HepG2 (cell line): ENCODE measurements around the gene CFD. TPM values are rescaled to one million over a fixed set of nuclear protein-coding genes. Genes with fewer than 3 reads are reported as not detected.

Experiments used
- ATAC-seq: fragments of 200-7000 bp; cut with Tn5 transposase; 3 replicates; pipeline ENCODE4 v1.9.1; 2020; ENCODE audit warnings: mild to moderate bottlenecking, moderate library complexity
- BruUV-seq: library from RNA; stranded (reverse); fragments of 400-500 nt; replicated peaks from 2 replicates; lab custom pipeline; 2021; lab: Mats Ljungman, UMichigan
- CTCF ChIA-PET: fragments of 300-600 bp; formaldehyde crosslinking; extraction: SDS; loops from one replicate; lab custom pipeline; 2021; ENCODE audit warnings: low total read pairs, inconsistent platforms, low intra/inter-chr PET ratio; lab: Yijun Ruan, JAX
- POLR2A ChIA-PET: fragments of 350-600 bp; sonication (Branson Sonifier 250); formaldehyde crosslinking; loops from one replicate; lab custom pipeline; 2020; ENCODE audit warnings: antibody characterized with exemption, inconsistent platforms; lab: Yijun Ruan, JAX
- DNase-seq: peaks from one replicate; pipeline ENCODE4 v3.0.0-alpha.2; 2015; ENCODE audit warnings: low spot score
- FAIRE-seq: peaks from 3 replicates; lab custom pipeline; 2011; peaks lifted over from hg19 to GRCh38; lab: Jason Lieb, UNC
- H2AFZ ChIP-seq: one replicate; pipeline ENCODE4 v1.6.1; 2011; ENCODE audit warnings: low read length, inconsistent platforms
- H3K27ac ChIP-seq: fragments of 300-600 bp; 3 replicates; pipeline ENCODE4 v1.8.0; 2011; ENCODE audit warnings: mixed run types, mild to moderate bottlenecking, mixed read lengths, low read length, inconsistent platforms; ENCODE audit not compliant: insufficient read depth; ENCODE audit errors: extremely low read length
- H3K27me3 ChIP-seq, 2 experiments: fragments of 200-600 bp in 1 of 2; 2 replicates in 1 of 2; 3 replicates in 1 of 2; pipeline versions ENCODE4 v1.6.0 to v1.8.0; 2011; ENCODE audit warnings: low read length in 2 of 2, mild to moderate bottlenecking in 2 of 2, moderate library complexity in 2 of 2, inconsistent platforms in 1 of 2; ENCODE audit not compliant: insufficient read depth in 2 of 2, control insufficient read depth in 1 of 2
- H3K36me3 ChIP-seq, 2 experiments: fragments of 200-600 bp in 1 of 2; replicated peaks in 1 of 2; 2 replicates in 1 of 2; 3 replicates in 1 of 2; pipeline versions ENCODE4 v1.5.1 to v1.8.0; 2011; ENCODE audit warnings: low read length in 2 of 2, inconsistent platforms in 1 of 2; ENCODE audit not compliant: insufficient read depth in 2 of 2, control insufficient read depth in 1 of 2
- H3K4me1 ChIP-seq: 2 replicates; pipeline ENCODE4 v1.5.1; 2012; ENCODE audit warnings: low read length, inconsistent platforms; ENCODE audit not compliant: insufficient read depth
- H3K4me2 ChIP-seq: 2 replicates; pipeline ENCODE4 v1.6.0; 2011; ENCODE audit warnings: low read depth, low read length, inconsistent platforms
- H3K4me3 ChIP-seq, 3 experiments: fragments of 200-600 bp in 1 of 3; sonication (generic), shearing (Covaris generic) in 1 of 3; replicated peaks in 1 of 3; 2 replicates each; pipeline ENCODE4 v1.5.1; 2011 to 2016; ENCODE audit warnings: low read length in 3 of 3, inconsistent platforms in 2 of 3, low read depth in 2 of 3, mild to moderate bottlenecking in 2 of 3, control low read depth in 1 of 3, mixed read lengths in 1 of 3; ENCODE audit not compliant: insufficient read depth in 1 of 3
- H3K79me2 ChIP-seq: one replicate; pipeline ENCODE4 v1.6.1; 2011; ENCODE audit warnings: low read length, inconsistent platforms; ENCODE audit not compliant: insufficient read depth
- H3K9ac ChIP-seq: 2 replicates; pipeline ENCODE4 v1.6.0; 2011; ENCODE audit warnings: mild to moderate bottlenecking, low read depth, low read length, inconsistent platforms; ENCODE audit not compliant: insufficient read depth
- H3K9me3 ChIP-seq: 2 replicates; pipeline ENCODE4 v1.5.1; 2012; ENCODE audit warnings: mild to moderate bottlenecking, low read length
- H4K20me1 ChIP-seq: 2 replicates; pipeline ENCODE4 v1.6.0; 2011; ENCODE audit warnings: inconsistent platforms, mild to moderate bottlenecking, low read length, moderate library complexity; ENCODE audit not compliant: insufficient read depth
- AGO2 ChIP-seq: fragments of 200-400 bp; formaldehyde crosslinking; optimal IDR thresholded peaks from 2 replicates; pipeline ENCODE3; 2017; ENCODE audit warnings: mild to moderate bottlenecking, low read depth, low read length, moderate library complexity
- ZNF484 ChIP-seq: sonication (generic); formaldehyde crosslinking; IDR thresholded peaks from 2 replicates; pipeline ENCODE4 v1.5.1; 2020; ENCODE audit warnings: mild to moderate bottlenecking, low read depth, missing genetic modification reagents, borderline replicate concordance
- ZNF710 ChIP-seq: sonication (generic); formaldehyde crosslinking; IDR thresholded peaks from 2 replicates; pipeline ENCODE4 v1.5.0; 2020; ENCODE audit warnings: mild to moderate bottlenecking, missing genetic modification reagents, borderline replicate concordance
- WGBS: methylation state at CpG from one replicate; pipeline ENCODE4 v1.1.6; 2017; ENCODE audit warnings: low lambda C conversion rate; 5-methylcytosine and 5-hydroxymethylcytosine counted together
- in situ Hi-C: cut with HindIII; loops from 2 replicates; pipeline ENCODE4 v1.10.0; 2017; ENCODE audit warnings: low pct_unique_long_range_greater_than_20kb; ENCODE audit not compliant: extremely low pct_ligation_motif_present
- intact Hi-C: fragments of 100-400 bp; cut with micrococcal nuclease; formaldehyde crosslinking; loops from one replicate; pipeline ENCODE4 v1.10.0; 2022; ENCODE audit not compliant: unreplicated experiment
- polyA plus RNA-seq, 8 experiments: library from polyadenylated mRNA; depleted of rRNA in 3 of 8; stranded (reverse) in 7 of 8; unstranded in 1 of 8; fragments of >200 nt; fragmentation: Illumina TruSeq in 4 of 8; extraction: Trizol in 4 of 8; gene quantifications; 2 replicates each; pipeline versions ENCODE4 v1.2.1 to v1.2.3, GENCODE V29; 2011 to 2016; ENCODE audit warnings: low read depth in 4 of 8, missing spikeins in 1 of 8, mixed read lengths in 1 of 8; ENCODE audit not compliant: insufficient read depth in 1 of 8
- total RNA-seq, 5 experiments: library from RNA; depleted of rRNA; stranded (reverse); fragments of >200 nt; fragmentation: Illumina TruSeq; extraction: Trizol; gene quantifications; 2 replicates each; pipeline ENCODE4 v1.2.3, GENCODE V29; 2016; ENCODE audit warnings: low read depth in 1 of 5
- TF ChIP-seq, protein P1 (sequence below): sonication (generic); formaldehyde crosslinking; IDR thresholded peaks from 2 replicates; pipeline ENCODE4 v1.5.1; 2020; ENCODE audit warnings: mild to moderate bottlenecking, missing genetic modification reagents, moderate library complexity

CFD gene
- total and polyA plus RNA-seq, 2 of the 13 experiments (the other 11 are each of a cell fraction or from before 2014, with no cell fraction given), result 2.3 to 4.6 TPM

- TF ChIP-seq, protein P1, sequence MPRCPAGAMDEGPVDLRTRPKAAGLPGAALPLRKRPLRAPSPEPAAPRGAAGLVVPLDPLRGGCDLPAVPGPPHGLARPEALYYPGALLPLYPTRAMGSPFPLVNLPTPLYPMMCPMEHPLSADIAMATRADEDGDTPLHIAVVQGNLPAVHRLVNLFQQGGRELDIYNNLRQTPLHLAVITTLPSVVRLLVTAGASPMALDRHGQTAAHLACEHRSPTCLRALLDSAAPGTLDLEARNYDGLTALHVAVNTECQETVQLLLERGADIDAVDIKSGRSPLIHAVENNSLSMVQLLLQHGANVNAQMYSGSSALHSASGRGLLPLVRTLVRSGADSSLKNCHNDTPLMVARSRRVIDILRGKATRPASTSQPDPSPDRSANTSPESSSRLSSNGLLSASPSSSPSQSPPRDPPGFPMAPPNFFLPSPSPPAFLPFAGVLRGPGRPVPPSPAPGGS (CRISPR knock-in tag), result no peak
- no peak for TF ChIP-seq ZNF710 (CRISPR knock-in tag)
- TF ChIP-seq, all 625 proteins: peak for 0
These were observed 15.9 kb downstream of the CFD start (continued) for GRCh38 chr19:875265-875879.

DNA sequence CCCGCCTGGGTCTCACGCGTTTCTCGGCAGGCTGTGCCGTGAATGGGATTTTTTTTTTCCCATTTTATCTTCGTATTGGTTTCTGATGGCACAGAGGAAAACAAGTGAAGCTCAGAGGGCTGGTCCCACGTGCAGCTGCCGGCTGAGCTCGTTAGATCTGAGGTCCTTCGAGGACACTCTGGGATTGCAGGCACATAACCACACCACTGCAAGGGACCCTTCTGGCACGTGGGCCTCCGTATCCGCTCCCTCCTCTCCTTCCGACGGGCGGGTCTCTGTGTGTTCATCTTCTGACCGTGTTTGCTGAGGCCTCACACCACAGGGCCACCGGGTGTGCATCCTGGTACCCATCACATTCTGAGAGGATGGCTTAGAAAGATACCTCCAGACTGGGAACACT lies 16.6 kb downstream of the CFD start:
- CTCF ChIA-PET, result no interaction called here

More for the DNA sequence above, 16.6 kb downstream of the CFD start:
- no peaks in the 10 kb centered on the region for H3K4me1 ChIP-seq
- H3K27me3 ChIP-seq, result no peaks in the 10 kb centered on the region
- H3K79me2 ChIP-seq, result no peaks in the 10 kb centered on the region
- intact Hi-C loops (no loop called here), in situ Hi-C loops (no loop called here)
- no peak overlapping the region for H3K27ac ChIP-seq
- H2AFZ ChIP-seq, result no peak overlapping the region
- TF ChIP-seq ZNF484 (CRISPR knock-in tag) (no peak), AGO2 (no peak)
- FAIRE-seq (no peak), ATAC-seq (no peak), DNase-seq (no peak)
- no TSS peak for BruUV-seq
- POLR2A ChIA-PET, result interaction anchor here (0.9 kb wide), 1 partner anchor 14 kb away, joined by 3 read pairs; no protein-coding TSS in a partner anchor
- H3K4me3 ChIP-seq, result no peak overlapping the region
- H3K9ac ChIP-seq, result no peak overlapping the region
- no peaks in the 10 kb centered on the region for H4K20me1 ChIP-seq
- H3K36me3 ChIP-seq, result peaks cover 5 to 8% of the 10 kb centered on the region in 2 experiments; a peak in 4 of 5 replicates
- no peak overlapping the region for H3K4me2 ChIP-seq
- 92% methylated on average over 18 of the region's 18 CpGs for WGBS
- no peaks in the 10 kb centered on the region for H3K9me3 ChIP-seq
